H7 (cell line): Measurements from ENCODE around the gene TTLL5. TPM values are rescaled to one million over a fixed set of nuclear protein-coding genes. Genes with fewer than 3 reads are reported as not detected.

Experiments
- DNase-seq: peaks from one replicate; pipeline ENCODE4 v3.0.0; 2012
- H3K27me3 ChIP-seq: 2 replicates; pipeline ENCODE4 v1.6.0; 2011; ENCODE audit warnings: mild to moderate bottlenecking, low read length; ENCODE audit not compliant: control insufficient read depth, insufficient read depth
- H3K36me3 ChIP-seq: replicated peaks from 2 replicates; pipeline ENCODE4 v1.5.1; 2011; ENCODE audit warnings: low read length; ENCODE audit not compliant: control insufficient read depth, insufficient read depth
- H3K4me3 ChIP-seq: 2 replicates; pipeline ENCODE4 v1.5.1; 2011; ENCODE audit warnings: low read depth, mild to moderate bottlenecking, control low read depth, low read length, moderate library complexity; ENCODE audit not compliant: insufficient read depth
- total RNA-seq: library from RNA; depleted of rRNA; stranded (reverse); fragments of >200 nt; shearing (Covaris generic); gene quantifications from 2 replicates; pipeline ENCODE4 v1.2.3, GENCODE V29; 2014

The TTLL5 gene
- total RNA-seq, 1 experiment from 2014 or later = 19.3 TPM

- Histone ChIP-seq H3K27me3 (no peaks in the 10 kb centered on the region), H3K36me3 (no peaks in the 10 kb centered on the region)
Measured at GRCh38 chr14:75970989-75971388, 309.9 kb downstream of the TTLL5 start.

DNA sequence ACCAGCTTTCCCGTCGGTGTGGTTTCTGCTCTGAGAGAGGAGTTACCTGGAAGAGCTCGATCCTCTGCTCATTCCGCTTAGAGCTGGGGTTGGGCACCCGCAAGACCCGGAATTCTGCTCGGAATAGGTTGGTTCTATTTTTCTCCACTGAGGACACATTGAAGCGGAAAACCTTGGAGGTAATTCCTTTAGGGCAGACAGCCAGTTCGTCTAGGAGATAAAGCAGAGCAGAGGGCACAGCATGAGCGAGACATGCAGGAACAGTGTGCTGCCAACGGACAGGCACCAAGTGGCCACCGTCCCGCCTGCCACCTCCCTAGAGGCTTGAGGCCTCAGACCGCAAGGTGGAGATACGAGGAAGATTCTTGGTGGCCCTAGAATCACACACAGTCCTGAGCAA is 310.5 kb downstream of the TTLL5 start:
- Histone ChIP-seq H3K4me3 (no peak overlapping the region), H3K27me3 (no peaks in the 10 kb centered on the region), H3K36me3 (no peaks in the 10 kb centered on the region)
- DNase-seq = no peak

More at GRCh38 chr14:75970989-75971388, 309.9 kb downstream of the TTLL5 start:
- H3K4me3 ChIP-seq = no peak overlapping the region
- no peak for DNase-seq

DNA sequence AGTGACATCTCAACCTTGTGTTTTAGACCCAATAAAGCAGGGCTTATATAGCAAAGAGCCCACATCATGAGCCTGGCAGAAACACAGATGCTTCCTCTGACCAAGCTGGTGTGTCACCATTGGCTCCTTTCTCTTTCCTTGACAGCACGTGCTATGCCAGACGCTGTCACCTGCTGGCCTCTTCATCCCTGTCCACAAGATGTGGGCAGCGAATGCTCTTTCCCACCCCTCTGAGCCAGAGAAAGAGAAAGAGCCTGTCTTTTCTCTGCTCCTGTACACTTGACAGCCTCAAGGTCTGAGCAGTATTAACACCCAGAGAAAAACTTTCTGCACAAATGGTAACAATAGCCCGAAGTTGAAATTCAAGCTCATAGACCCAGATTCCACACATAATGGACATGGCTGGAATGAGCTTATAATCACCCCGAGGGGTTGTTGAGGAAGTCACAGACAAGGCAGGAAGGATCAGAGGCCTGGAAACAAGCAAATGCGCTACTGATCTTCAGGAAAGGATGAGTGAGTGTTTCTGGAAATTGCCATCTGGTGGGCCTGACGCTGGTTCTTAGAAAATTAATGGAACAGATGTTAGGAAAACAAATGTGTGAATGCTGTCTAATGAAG is 311.9 kb downstream of the TTLL5 start:
- no peak for DNase-seq
- no peaks in the 10 kb centered on the region for H3K27me3 ChIP-seq
- H3K4me3 ChIP-seq = no peak overlapping the region
- no peaks in the 10 kb centered on the region for H3K36me3 ChIP-seq

GRCh38 chr14:75976826-75977581 is 316.0 kb downstream of the TTLL5 start:
- Histone ChIP-seq H3K36me3 (no peaks in the 10 kb centered on the region), H3K4me3 (no peak overlapping the region), H3K27me3 (no peaks in the 10 kb centered on the region)
- DNase-seq = peak; percentile 68

GRCh38 chr14:75977582-75977943 is 316.5 kb downstream of the TTLL5 start:
- no peaks in the 10 kb centered on the region for H3K36me3 ChIP-seq
- no peaks in the 10 kb centered on the region; the same call in 1 of the 2 replicates for H3K27me3 ChIP-seq
- DNase-seq = no peak
- no peak overlapping the region for H3K4me3 ChIP-seq

GRCh38 chr14:75978249-75978731 is 317.2 kb downstream of the TTLL5 start:
- DNase-seq = peak; percentile 50
- Histone ChIP-seq H3K36me3 (no peaks in the 10 kb centered on the region), H3K27me3 (peaks cover 4% of the 10 kb centered on the region), H3K4me3 (no peak overlapping the region)

GRCh38 chr14:75979071-75979571 is 318.1 kb downstream of the TTLL5 start:
- H3K36me3 ChIP-seq = no peaks in the 10 kb centered on the region
- peak; percentile 90 for DNase-seq
- H3K27me3 ChIP-seq = peaks cover 11% of the 10 kb centered on the region
- H3K4me3 ChIP-seq = no peak overlapping the region

- Histone ChIP-seq H3K36me3 (no peaks in the 10 kb centered on the region), H3K4me3 (no peak overlapping the region), H3K27me3 (peaks cover 14% of the 10 kb centered on the region)
- peak; percentile 48 for DNase-seq
Measured at GRCh38 chr14:75979648-75980565, 318.9 kb downstream of the TTLL5 start.

- no peak overlapping the region for H3K4me3 ChIP-seq
- peaks cover 14% of the 10 kb centered on the region for H3K27me3 ChIP-seq
- H3K36me3 ChIP-seq = no peaks in the 10 kb centered on the region
- no peak for DNase-seq
Measured at GRCh38 chr14:75980856-75981255, 319.8 kb downstream of the TTLL5 start.

GRCh38 chr14:75981426-75982265 is 320.6 kb downstream of the TTLL5 start, which contains the start of gene TGFB3:
TSS of gene TGFB3 (minus strand) at chr14:75981995. CDS start at chr14:75980893, 1,102 bp downstream.
- Histone ChIP-seq H3K36me3 (no peaks in the 10 kb centered on the region), H3K27me3 (peaks cover 14% of the 10 kb centered on the region), H3K4me3 (peak within 1 kb of the TSS; percentile 64)
- peak; percentile 76 for DNase-seq

- peaks cover 14% of the 10 kb centered on the region for H3K27me3 ChIP-seq
- no peaks in the 10 kb centered on the region for H3K36me3 ChIP-seq
- peak overlapping the region; percentile 64 for H3K4me3 ChIP-seq
- DNase-seq = peak; percentile 93
Measured at GRCh38 chr14:75982266-75983018, 321.4 kb downstream of the TTLL5 start.

- Histone ChIP-seq H3K4me3 (peak overlapping the region; percentile 64), H3K27me3 (peaks cover 14% of the 10 kb centered on the region), H3K36me3 (no peaks in the 10 kb centered on the region)
- DNase-seq = no peak
Measured at GRCh38 chr14:75983019-75983358, 321.9 kb downstream of the TTLL5 start.

GRCh38 chr14:75984674-75985073 is 323.6 kb downstream of the TTLL5 start:
- Histone ChIP-seq H3K27me3 (peaks cover 14% of the 10 kb centered on the region), H3K4me3 (no peak overlapping the region), H3K36me3 (no peaks in the 10 kb centered on the region)
- DNase-seq = no peak
